Kidney capillary endothelial cell (primary cell): ENCODE results near the gene PAPPA2.
"Not testable (repeated sequence)": the region's sequence is repeated elsewhere in the genome, so short reads cannot be mapped to it uniquely, and the experiment has no call there.

ENCODE experiments used
- DNase-seq: peaks from one replicate; pipeline ENCODE4 v3.0.0-alpha.2; 2018; ENCODE audit warnings: low spot score

Gene PAPPA2

DNA sequence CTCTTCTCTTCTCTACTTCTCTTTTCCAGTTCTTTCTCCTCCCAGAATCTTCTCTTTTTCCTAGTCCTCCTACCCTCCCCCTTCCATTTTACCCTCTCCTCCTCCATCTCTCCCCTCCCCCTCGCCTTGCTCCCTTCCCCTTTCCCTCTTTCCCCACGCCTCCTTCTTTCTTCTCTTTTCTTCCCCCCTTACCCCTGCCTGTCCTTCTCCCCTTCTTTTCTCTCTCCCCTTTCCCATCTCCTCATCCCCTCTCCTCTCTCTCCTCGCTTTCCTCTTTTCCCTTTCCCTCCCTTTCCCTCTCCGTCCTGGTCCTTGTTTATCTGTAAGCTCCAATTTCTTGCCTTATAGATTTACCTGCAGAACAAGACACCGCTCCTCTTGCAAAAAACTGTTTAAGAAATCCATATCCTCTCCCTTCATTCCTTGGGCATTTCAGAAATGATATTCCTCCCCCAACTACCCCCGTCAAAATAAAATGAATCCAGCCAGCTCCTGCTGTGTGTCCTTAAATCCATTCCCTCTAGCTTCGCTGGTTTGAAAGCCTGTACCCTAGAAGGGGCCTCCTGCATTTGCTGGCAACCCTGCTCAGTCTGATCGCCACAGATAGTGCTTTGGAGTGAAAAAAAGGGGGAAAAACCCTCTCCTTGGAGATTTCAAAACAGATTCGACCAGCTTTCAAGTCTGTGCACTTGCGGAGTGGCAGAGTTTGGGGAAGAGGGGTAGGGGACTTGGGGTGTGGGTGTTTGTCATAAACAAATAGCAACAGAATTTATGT, 89.4 kb downstream of the PAPPA2 start:
- DNase-seq: no peak

DNA sequence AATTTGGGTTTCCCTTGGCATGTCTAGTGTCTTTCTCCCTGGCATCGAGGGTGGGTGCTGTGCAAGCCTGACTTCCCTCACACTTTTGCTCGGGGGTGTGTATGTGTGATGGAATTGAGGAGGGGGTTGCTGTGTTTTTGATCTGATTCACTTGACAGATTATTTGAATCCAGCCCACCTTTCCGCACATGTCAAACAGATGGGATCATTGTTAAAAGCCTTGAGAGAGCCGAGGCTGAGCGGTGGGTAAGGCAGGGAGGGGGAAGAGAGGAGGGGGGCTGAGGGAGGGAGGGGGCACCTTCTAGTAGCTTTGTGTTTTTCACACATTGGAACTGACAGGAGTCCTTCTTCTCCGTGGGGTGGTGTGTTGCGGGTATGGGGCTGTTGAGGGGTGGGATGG, 90.0 kb downstream of the PAPPA2 start:
- DNase-seq: no peak

DNA sequence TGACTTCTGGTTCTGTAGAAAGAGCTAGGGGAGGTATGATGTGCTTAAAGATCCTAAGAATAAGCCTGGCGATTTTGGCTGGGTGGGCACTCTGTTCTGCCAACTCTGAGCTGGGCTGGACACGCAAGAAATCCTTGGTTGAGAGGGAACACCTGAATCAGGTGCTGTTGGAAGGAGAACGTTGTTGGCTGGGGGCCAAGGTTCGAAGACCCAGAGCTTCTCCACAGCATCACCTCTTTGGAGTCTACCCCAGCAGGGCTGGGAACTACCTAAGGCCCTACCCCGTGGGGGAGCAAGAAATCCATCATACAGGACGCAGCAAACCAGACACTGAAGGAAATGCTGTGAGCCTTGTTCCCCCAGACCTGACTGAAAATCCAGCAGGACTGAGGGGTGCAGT, 93.3 kb downstream of the PAPPA2 start:
- DNase-seq: no peak

DNA sequence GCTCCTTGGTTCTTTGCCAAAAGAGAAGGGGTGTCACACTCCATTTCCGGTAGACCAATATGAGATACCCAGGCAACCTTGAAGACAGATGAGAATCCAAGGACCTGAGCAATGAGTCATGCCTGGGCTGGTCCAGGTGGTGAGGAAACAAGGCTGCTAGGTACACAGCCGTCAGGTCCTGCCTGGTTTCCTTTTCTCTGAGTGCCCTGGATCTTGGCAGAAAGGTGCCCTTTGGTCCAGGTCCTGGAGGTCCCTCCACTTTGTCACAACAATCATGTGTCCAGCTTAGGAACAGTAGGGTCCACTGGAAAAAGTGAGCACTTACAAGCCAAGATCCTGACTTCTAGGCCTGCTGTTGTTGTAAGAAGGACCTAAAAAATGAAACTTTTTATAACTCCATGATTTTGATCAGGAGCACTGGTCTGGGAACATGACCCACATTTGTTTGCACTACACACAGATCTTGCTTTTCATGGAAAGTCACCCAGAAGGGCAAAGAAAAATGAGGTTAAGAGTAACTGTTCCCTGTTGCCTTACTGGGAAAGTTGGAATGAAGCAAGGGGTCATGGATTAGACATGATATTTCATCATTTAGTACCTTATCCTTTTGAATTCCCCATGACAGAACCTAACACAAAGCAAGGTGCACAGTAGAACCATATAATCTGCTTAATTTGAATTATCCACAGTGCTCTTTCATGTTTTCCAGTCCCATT, 94.7 kb downstream of the PAPPA2 start:
- no peak for DNase-seq

DNA sequence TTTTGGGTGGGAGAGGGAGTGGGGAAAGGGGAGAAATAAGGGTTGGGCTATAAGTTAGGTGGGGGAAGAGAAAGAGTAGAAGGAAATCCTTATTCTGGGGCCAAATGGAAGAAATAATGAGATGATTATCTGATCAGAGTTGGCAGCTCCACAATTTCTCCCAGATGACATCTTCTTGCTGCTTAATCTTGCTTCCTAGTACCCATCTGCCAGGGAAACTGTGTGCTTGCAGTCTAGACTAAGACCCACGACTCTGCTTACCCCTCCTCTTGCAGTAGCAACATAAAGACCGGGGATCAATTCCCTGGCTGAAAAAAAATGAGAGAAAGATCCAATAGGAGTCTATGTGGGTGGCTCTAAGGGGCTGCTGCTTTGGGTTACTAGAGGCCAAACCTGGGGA, 95.6 kb downstream of the PAPPA2 start:
- DNase-seq: no peak

DNA sequence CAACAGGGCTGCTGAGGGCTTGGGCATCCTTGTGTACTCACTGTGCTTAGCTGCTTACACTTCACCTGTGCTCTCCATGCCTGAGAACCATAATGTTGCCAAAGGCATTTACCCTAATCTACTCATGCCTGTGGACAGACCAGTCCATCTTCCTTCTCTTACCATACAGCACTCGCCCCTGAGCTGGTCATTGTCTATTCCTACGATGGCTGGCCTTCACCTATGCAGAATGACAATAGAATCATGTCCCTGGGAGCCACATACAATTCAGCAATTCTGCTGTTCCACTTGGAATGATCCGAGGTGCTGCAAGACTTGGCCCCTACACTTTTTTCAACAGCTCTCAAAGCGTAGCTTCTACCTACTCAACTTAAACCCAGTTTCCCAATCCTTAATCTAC, 96.5 kb downstream of the PAPPA2 start:
- no peak for DNase-seq

DNA sequence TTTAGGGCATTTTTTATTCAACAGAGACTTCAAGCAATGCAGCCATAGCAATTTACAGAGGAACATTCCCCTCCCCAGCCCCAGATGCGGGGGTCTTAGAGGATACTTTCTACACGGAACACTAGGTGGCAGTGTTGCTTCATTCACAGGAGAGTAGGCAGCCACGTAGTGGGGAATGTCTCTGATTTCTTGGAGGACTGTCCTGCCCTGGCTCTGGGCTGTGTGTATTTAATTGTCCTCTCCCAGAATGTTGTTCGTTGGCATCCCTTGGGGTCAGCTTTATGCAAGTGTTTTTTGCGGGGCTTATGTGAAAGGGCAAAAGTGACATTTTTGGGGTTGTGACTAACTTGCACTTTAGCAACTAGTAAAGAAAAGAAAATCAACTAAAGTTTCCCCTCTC, 96.9 kb downstream of the PAPPA2 start:
- peak; percentile 30 for DNase-seq

DNA sequence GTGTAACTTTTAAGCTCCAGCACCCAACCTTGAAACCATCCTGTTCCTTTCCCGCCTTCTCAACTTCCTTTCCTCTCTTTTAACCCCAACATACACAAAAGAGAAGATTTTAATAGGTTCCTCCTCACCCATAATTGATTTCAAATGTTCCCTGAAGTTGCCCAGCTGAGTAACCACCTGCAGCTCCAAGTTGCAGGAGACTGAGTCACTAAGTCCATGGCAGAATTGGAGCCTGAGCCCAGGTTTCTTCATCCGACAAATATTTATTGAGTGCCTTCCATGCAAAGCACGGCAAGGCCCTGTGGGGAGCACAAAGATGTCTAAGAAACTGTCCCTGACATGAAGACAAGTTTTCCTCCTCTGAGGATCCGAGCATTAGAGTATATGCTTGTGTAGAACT, 97.7 kb downstream of the PAPPA2 start:
- DNase-seq: no peak

DNA sequence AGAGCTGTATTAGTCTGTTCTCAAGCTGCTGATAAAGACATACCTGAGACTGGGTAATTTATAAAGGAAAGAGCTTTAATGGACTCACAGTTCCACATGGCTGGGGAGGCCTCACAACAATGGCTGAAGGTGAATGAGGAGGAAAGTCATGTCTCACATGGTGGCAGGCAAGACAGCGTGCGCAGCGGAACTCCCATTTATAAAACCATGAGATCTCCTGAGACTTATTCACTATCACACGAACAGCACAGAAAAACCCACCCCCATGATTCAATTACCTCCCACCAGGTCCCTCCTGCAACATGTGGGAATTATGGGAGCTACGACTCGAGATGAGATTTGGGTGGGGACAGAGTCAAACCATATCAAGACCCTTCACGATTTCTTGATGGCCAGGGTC, 98.8 kb downstream of the PAPPA2 start:
- DNase-seq: not testable (repeated sequence)

DNA sequence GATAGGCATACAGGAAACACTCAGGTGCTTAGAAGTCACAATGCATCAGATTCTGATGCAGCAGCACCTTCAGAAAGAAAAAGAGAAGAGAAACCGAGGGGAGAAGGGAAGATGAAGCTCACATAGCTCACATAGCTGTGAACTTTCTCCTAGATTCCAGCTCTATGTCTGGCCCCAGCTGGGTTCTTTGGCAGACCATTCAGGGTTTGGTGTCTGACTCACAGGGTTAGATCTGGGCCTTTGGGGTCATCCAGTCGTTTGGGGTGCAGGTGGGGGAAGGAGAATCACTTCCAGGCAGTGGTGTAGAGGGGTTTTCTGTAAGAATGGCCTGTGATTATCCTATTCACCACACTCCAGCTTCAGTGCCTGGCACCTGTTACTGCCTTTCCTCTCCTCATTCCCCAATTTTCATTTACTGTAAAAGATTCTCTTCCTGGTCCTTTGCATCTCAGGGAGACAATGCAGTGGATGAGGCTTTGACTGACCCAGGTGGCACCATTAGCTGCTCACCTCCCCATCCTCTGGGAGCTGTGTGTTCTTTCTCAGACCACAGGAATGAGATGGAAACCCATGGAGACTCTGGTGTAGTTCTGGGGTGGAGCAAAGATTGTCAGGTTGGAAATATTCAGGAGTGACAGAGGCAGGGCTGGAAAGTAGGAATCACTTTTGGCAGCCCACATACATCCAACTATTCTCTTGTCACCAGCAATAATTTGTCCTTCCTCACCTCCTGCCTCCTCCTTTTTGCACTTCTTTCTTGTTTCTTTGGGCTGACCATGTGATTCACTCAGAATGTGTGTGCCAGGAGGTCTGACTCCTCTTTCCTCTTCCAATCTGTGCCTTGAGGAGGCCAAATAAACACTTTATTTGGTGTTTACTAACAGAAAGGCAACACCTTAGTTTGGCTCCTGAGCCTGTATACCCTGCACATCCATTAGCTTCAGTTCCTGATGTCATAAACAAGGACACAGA, 103.3 kb downstream of the PAPPA2 start:
- no peak for DNase-seq

DNA sequence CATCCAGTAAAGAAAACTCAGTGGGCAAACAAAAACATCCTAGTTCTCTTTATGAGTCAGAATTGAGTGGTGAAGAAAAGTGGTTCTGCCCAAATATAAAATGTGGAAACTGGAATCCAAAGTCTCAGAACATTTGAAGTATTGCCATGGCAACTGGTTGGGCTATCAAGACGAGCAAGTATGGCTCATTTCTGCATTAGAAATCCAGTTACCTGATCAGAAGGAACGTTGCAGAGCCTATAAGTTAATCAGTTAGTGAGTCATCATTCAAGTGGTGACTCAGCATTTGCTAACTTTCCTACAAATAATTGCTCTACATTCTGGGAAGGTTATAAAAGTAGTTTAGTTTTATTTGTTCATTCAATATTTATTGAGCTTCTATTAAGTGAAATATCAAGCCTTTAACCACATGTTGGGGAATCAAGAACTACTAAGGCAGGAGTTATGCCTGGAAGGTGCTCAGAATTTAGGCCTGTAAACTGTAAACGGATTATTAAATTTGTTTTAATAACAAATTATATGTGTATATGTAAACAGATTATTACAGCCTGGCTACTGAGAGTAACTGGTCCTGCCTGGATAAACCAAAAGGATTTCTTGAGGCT, 104.3 kb downstream of the PAPPA2 start:
- peak; percentile 5 for DNase-seq

DNA sequence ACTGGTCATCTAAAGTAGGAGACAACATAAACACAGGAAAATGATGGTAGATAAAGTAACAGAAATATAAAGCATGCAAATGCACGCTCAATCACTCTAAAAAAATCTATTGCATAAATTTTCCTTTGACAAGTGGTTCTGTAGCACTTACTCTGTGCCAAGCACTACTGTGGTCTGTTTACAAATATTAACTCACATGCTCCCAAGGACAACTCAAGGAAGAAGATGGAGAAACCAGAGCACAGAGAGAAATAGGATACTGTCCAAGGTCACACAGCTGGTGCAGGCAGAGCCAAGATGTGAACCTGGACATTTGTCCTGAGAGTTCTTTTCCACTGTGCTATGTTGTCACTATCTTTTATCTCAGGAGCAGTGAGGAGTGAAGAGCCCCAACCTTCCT, 105.2 kb downstream of the PAPPA2 start:
- no peak for DNase-seq

DNA sequence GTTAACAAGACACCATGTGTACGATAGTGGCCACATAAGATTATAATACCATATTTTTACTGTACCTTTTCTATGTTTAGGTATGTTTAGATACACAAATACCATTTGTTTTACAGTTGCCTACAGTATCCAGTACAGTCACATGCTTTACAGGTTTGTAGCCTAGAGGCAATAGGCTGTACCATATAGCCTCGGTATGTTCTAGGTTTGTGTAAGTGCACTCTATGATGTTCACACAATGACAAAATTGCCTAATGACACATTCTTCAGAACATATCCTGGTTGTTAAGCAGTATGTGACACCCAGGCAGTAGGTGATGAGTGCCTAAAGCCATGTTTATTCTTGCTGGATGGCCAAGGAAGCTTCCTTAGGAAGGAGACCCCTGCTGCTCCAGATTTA, 111.8 kb downstream of the PAPPA2 start:
- DNase-seq: no peak

DNA sequence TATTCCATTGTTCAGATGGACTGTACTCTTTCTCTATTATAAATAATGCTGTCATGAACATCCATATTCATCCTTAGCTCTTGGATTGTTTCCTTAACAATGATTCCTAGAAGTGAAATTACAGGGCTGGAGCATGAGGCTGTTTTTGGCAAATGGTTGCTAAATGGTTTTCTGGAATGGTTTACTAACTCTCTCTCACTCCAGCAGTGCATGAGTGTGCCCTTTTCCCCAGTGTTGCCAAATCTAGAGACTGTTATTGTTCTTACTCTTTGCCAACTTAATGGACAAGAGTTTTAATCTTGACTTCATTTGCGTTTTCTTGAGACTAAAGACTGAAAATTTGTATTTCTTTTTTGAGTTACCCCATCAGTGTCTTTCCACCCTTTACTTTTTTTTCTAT, 113.0 kb downstream of the PAPPA2 start:
- no peak for DNase-seq

DNA sequence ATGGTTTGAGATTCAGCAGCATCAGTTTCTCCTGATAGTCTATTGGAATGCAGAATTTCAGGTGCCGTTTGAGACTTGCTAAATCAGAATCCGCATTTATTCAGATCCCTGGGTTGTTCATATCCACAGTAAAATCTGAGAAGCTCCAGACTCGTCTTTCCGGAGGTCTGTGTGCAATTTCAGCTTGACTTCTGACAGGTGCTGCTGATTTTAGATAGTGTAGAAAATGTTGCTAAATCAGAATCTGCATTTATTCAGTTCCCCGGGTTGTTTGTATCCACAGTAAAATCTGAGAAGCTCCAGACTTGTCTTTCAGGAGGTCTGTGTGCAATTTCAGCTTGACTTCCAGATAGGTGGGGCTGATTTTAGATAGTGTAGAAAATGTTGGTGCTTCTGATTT, 113.7 kb downstream of the PAPPA2 start:
- no peak for DNase-seq

DNA sequence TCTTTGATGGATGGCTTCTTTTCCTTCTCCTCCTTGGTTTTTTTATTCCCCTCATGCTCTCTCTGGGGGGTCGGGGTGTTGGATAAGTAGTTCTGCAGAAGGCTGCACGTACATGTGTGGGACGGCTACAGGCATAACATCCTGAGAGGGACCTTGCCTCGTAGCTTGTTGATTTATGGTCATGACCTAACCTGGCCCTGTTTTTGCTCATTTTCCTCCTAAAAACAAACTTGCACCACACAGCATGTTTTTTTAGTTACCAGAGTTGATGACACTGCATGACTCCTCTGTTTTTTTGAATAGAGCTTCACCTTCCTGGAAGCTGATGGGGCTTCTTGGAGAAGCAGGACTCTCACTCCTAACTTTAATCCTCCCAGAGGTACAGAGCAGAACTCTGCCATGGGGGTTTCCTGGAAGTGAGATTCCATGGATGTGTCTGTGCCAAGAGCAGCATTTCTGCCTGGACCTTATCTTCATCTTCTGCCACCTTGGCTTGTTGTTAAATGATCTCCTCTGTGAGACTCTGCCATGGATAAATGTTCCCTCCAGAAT, 114.7 kb downstream of the PAPPA2 start:
- no peak for DNase-seq

DNA sequence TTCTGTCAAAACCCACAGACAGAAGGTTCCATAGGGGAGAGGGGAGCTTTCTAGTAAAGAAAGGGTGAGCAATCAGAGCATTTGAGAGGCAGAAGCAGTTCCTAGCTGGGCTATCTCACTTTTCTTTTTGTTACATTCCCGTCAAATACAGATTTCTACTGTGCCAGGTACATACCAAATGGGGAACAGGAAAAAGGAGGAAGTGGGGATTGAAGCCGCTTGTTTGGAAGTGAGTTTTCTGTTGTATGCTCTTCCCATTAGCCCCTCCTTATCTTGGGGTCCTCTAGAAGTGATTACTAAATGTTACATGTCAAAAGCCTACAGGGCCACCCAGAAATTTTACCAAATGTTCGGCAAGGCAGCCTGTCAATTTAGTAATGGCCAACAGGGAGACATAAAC, 116.1 kb downstream of the PAPPA2 start:
- DNase-seq: no peak

DNA sequence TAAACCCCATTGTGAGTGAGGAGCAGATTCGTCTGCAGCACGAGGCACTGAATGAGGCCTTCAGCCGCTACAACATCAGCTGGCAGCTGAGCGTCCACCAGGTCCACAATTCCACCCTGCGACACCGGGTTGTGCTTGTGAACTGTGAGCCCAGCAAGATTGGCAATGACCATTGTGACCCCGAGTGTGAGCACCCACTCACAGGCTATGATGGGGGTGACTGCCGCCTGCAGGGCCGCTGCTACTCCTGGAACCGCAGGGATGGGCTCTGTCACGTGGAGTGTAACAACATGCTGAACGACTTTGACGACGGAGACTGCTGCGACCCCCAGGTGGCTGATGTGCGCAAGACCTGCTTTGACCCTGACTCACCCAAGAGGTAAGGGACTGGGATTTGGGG, 132.2 kb downstream of the PAPPA2 start:
- no peak for DNase-seq

DNA sequence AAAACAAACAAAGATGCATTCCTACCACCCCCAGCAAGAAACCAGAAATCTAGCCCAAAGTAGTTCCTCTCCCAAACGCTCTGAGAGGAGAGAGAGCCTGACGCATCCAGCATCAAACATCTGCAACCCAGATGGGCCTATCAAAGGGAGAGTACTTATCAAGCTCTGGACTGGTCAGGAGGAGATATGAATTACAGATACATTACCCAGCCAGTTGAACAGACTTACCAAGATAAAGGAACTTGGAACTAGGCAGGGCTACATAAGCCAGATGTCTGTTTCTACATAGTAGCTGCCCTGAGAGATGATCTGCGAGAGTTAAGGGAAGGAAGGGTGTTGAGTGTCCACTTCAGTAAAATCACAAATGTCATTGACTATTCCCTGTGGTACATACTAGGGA, 138.4 kb downstream of the PAPPA2 start:
- no peak for DNase-seq

DNA sequence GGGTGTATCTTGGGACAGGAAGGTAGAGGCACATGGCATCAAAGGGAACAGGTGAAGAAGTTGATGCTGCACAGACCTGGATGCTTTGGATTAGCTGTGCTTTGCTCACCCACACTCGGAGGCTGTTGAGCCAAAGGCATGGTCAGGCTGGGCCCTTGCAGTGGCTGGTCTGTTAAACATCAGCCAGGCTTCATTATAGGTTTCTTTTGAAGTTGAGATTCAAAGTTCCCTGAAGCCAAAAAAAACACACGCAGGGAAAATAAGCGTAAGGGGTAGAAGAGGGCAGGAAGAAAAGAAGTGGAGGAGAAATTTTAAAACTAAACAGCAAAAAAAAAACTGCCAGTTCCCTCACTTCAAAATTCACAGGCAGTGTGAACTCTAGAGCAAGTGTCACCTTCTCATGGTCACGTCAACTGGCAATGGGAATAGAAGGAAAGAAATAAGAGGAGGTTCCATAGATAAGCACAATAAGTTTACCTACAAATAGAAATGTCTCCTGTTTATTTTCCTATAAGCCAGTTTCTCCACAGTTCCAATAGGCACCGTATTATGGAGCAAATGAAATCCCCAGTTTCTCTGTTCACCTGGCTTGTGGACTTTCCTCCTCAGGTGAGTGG, 139.5 kb downstream of the PAPPA2 start:
- no peak for DNase-seq

DNA sequence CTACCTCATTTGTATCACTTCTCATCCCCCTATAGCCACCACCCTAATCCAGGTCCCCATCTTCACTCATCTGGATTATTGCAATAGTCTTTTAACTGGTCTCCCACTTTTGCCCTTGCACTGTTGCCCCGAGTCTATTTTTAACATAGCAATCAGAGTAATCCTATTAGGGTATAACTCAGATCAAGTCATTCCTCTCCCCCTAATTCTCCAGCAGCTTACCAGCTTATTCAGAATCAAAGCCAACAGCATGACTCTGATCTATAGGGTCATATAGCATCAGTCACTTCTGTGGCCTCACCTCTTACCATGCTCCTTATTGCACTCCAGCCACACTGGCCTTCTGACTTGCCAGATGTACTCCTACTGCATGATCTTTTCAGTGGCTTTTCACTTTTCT, 140.7 kb downstream of the PAPPA2 start:
- no peak for DNase-seq
